ENCODE results near the gene SLC25A10.
A peak's percentile ranks its signal among the peaks of the same experiment; 100 is the strongest.

SLC25A10 gene

GRCh38 chr17:81711814-81712467 is at the start of gene SLC25A10:
Gene SLC25A10, plus strand, starts transcription at chr17:81712284. Its CDS starts 143 bp downstream, at chr17:81712427.
- peak; percentile 88 for DNase-seq

GRCh38 chr17:81664051-81664470 is 48.0 kb upstream of the SLC25A10 start:
- DNase-seq = peak; percentile 31

- peak; percentile 76 for DNase-seq
These were observed 46.6 kb upstream of the SLC25A10 start for GRCh38 chr17:81665205-81666091.

GRCh38 chr17:81666092-81666341 is 46.1 kb upstream of the SLC25A10 start:
- no peak for DNase-seq

DNA sequence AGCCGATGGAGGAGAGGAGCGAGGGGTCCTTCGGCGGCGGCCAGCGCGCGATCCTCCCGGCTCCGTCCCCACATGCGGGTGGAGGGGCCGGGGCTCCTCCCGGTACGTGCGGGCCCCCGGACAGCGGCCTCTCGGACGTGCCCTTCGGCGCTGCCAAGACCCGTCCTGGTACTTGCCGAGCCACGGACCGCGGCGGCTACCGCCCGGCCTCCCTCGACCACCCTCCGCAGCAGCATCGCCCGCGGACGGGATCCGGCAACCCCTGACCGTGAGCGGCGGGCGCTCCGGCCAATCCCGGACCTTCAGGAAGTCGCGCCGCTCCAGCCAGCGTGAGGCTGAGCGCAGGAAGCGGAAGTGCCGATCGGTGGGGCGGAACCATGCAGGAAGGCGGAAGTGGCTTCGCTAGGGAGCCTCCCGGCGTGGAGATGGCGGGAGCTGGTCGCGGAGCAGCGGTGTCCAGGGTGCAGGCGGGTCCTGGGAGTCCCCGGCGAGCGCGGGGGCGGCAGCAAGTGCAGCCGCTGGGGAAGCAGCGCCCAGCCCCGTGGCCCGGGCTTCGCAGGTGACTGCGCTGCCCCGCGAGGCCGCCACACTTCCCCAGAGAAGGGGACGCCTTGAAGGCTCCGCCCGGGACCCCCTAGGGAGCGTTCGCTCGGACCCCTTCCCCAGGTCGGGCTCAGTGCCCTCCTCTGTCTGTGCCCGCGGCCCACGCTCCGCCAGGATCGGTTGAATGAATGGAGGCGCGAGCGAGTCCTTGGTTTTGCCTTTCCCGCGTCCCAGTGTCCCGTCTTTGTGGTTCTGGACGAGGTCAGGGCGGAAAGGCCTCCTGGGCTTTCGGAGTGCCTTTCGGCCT is 45.5 kb upstream of the SLC25A10 start, which contains the start of the genes CCDC137 and OXLD1:
Gene CCDC137, plus strand, starts transcription at position 396 of the 850 bp plus-strand sequence. Its CDS starts 30 bp downstream, at position 426.
Gene OXLD1, minus strand, starts transcription at position 264 of the 850 bp plus-strand sequence. Its CDS starts 28 bp downstream, at position 236.
- DNase-seq = peak; percentile 97

- peak; percentile 35 for DNase-seq
These were observed 44.3 kb upstream of the SLC25A10 start for GRCh38 chr17:81667754-81668153.

DNA sequence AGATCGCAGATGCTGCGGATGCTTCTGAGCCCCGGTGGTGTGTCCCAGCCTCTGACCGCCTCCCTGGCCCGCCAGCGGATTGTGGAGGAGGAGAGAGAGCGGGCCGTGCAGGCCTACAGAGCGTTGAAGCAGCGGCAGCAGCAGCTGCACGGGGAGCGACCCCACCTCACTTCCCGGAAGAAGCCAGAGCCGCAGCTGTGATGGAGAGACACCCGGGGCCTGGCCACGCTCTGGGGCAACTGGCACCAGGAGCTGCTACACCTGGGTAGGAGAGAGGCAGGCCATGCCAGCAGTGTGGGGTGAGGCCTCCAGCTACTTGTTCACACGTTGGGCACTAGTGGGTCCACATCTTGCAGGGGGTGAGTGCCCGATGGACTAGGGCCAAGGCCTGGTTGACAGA is 39.6 kb upstream of the SLC25A10 start:
- no peak for DNase-seq

- DNase-seq = no peak
These were observed 39.1 kb upstream of the SLC25A10 start for GRCh38 chr17:81672954-81673353.

- DNase-seq = no peak
These were observed 38.4 kb upstream of the SLC25A10 start for GRCh38 chr17:81673561-81674258.

DNA sequence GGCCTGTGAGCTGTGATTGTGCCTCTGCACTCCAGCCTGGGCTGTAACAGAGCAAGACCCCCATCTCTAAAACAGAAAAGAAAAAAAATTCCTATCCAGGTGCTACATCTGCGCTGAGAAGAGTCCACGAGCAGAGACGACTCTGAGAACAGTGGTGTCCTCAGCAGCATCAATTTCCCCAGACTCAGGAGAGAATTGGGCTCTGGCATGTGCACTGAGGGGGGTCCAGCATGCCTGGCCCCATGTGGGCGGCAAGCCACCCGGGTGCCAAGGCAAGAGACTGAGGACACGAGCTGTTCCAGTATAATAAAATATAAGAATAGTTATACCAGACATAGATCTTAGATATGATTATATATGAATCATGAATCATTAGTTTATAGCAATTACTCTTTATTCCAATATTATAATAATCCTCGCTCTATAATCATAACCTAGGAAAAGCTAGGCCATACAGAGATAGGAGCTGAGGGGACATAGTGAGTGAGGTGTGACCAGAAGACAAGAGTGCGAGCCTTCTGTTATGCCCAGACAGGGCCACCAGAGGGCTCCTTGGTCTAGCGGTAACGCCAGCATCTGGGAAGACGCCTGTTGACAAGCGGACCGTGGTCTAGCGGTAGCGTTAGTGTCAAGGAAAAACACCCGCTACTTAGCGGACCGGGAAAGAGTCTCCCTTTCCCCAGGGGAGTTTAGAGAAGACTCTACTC is 36.4 kb upstream of the SLC25A10 start:
- DNase-seq = peak; percentile 51

DNA sequence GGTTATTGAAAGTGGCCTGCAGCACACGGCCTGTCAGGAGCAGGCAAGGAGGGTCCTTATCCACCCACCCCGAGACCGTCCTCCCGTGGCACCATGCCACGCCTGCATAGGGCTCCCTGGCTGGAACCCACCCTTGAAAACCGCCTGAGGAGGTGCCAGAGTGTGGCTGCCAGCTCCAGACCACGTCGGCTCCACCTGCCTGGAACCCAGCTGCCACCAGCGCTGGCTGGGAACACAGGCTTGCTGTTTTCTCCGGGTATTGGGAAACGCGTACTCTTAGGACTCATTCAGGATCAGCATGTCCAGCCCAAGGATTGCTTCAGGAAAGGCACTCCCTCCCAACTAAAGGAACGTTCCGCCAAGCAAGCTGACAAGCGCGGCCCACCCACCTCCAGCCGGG is 35.2 kb upstream of the SLC25A10 start:
- no peak for DNase-seq

DNA sequence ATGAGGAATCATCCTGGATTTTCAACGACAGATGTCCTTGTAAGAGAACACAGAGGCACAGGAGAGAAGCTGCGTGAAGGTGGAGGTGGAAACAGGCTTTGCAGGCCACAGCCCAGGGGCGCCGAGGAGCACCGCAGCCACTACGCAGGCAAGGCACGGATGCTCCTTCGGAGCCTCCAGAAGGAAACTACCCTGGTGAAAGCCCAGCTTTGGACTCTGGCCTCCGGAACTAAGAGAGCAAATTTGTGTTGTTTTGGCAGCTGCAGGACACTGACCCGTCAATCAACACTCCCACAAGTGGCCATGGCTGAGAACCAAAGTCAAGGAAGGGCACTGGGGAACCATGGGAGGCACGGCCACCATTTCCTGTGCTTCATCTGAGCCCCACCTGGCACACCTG is 31.9 kb upstream of the SLC25A10 start:
- no peak for DNase-seq

DNA sequence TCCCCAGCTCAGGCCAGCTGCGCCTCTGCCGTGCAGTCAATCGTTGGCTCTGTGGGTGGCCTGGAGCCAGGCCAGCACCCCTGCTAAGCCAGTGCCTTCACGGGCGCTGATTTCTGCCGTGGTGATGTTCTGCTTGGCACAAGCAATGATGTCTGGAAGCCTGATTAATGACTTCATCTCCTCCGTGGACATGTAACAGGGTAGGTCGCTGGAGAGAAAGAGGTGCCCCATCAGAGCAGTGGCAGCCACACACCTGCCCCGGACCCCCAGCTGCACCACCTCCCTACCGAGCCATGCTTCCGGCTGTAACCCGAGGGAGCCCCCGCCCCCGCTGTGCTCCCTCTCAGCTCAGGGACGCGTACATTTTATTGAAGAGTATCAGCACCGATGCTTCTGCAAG is 30.4 kb upstream of the SLC25A10 start:
- DNase-seq = no peak

- no peak for DNase-seq
These were observed 29.4 kb upstream of the SLC25A10 start for GRCh38 chr17:81682565-81683207.

GRCh38 chr17:81683208-81683583 is 28.9 kb upstream of the SLC25A10 start:
- no peak for DNase-seq

DNA sequence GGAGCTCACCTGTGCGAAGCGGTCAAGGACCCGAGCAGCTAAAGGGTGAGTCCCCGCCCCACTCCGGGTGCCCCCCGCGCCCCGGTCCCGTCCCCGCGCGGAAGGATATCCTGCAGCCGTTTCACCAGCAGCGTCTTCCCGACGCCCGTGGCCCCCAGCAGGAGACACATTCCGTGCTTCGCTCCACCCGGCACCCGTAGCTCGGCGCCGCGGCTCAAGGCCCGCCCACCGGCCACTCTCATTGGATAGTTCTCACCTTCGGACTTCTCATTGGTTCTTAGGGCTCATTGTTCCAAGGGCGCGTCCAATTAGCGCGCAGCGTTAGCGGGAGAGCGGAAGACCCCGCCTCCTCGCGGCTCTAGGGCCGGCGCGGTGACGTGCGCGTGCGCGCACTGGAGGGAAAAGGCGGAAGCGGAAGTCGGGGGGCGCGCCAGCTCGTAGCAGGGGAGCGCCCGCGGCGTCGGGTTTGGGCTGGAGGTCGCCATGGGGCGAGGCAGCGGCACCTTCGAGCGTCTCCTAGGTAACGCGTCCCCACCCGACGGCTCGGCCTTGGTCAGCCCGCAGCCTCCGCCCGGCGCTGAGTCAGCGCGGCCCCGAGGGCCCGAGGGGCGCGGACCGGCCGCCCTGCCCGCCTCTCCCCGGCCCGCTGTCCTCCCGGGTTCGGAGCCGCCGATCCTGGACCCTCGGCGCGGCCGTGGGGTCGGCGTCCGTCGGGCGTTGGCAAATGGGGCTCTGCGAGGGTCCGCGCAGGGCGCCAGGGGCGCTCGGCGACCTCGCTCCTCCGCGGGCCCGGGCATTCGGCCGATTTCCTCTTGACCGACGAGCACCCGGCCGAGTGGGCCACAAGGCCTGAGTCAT is 28.3 kb upstream of the SLC25A10 start, which contains the start of the genes ARL16 and HGS:
Gene ARL16, minus strand, starts transcription at position 214 of the 858 bp plus-strand sequence. Its CDS starts 44 bp downstream, at position 170.
Gene HGS, plus strand, starts transcription at position 428 of the 858 bp plus-strand sequence. Its CDS starts 56 bp downstream, at position 484.
- DNase-seq = peak; percentile 99

- DNase-seq = peak; percentile 51
These were observed 27.6 kb upstream of the SLC25A10 start for GRCh38 chr17:81684442-81684911.

DNA sequence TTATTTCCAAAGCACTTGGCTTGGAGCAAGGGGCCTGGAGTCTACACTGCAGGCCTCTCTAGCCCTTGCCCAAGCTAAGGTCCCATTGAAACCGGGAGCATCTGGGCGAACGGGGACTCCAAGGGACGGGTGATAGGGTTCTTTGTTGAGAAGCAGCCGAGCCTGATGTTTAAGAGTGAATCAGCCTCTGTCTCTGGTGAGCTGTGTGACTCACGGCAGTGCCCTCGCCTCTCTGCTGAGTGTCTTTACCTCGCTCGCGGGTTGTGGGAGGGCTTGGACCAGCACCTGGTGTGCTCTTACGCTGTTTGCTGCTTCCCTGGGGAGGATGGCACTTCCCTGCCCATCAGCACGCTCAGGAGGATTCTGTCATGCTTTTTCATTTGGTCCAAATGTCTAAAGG is 27.0 kb upstream of the SLC25A10 start:
- peak; percentile 41 for DNase-seq

DNA sequence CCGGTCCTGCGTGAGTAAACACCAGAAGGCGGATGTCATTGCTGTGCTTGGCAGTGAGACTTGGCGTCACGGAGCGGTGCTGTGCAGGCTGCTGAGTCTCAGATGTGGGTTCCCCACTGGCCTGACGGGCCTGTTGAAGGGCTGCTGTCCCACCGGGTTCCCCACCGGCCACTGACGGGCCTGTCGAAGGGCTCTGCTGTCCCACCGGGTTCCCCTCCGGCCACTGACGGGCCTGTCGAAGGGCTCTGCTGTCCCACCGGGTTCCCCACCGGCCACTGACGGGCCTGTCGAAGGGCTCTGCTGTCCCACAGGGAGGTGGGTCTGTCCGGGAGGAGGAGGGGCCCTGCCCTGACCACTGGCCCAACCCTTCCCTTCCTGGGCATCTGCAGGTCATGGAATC is 25.5 kb upstream of the SLC25A10 start:
- DNase-seq = no peak

All from activated CD4-positive, alpha-beta T cell treated with anti-CD3 and anti-CD28 coated beads, Interleukin-2, Interleukin-6, amounts not matched to agents 100 ng/mL and 50 ng/mL, durations not matched to agents 16 hours and 8 hours (primary cell).